Lung (tissue), 12 donors: ENCODE results near the gene COBL. TPM values are rescaled to one million over a fixed set of nuclear protein-coding genes. Genes with fewer than 3 reads are reported as not detected.

Experiments
- ATAC-seq: fragments of 200-7000 bp; cut with Tn5 transposase; one replicate; pipeline ENCODE4 v1.9.1; 2020; ENCODE audit warnings: moderate number of reproducible peaks; ENCODE audit not compliant: insufficient read depth, low FRiP score
- DNase-seq, 3 donors: peaks; one replicate each; pipeline ENCODE4 v3.0.0-alpha.2; 2013 to 2017
- H3K27ac ChIP-seq, 2 donors: one replicate each; pipeline ENCODE4 v1.5.1; 2013; ENCODE audit warnings: mild to moderate bottlenecking in 2 of 2, moderate library complexity in 2 of 2, control low read depth in 1 of 2, inconsistent platforms in 1 of 2, low read depth in 1 of 2, low read length in 1 of 2
- H3K27me3 ChIP-seq, 3 donors: one replicate each; pipeline ENCODE4 v1.5.1; 2013; ENCODE audit warnings: low read length in 2 of 3; ENCODE audit not compliant: control insufficient read depth in 3 of 3, insufficient read depth in 3 of 3
- H3K36me3 ChIP-seq, 4 donors: one replicate each; pipeline ENCODE4 v1.5.1; 2013; ENCODE audit warnings: low read length in 4 of 4, mild to moderate bottlenecking in 1 of 4, moderate library complexity in 1 of 4; ENCODE audit not compliant: control insufficient read depth in 4 of 4, insufficient read depth in 4 of 4
- H3K4me1 ChIP-seq, 5 donors: one replicate each; pipeline ENCODE4 v1.5.1; 2013; ENCODE audit warnings: low read length in 5 of 5, mild to moderate bottlenecking in 2 of 5, moderate library complexity in 1 of 5; ENCODE audit not compliant: control insufficient read depth in 5 of 5, insufficient read depth in 5 of 5
- H3K4me3 ChIP-seq: one replicate; pipeline ENCODE4 v1.5.1; 2013; ENCODE audit warnings: mild to moderate bottlenecking, control low read depth, moderate library complexity
- H3K9ac ChIP-seq, 2 donors: one replicate each; pipeline ENCODE4 v1.5.1; 2013; ENCODE audit warnings: low read length in 2 of 2, control low read depth in 1 of 2; ENCODE audit not compliant: insufficient read depth in 1 of 2
- H3K9me3 ChIP-seq, 4 donors: one replicate each; pipeline ENCODE4 v1.5.1; 2013; ENCODE audit warnings: low read length in 3 of 4, mild to moderate bottlenecking in 1 of 4, moderate library complexity in 1 of 4; ENCODE audit not compliant: control insufficient read depth in 4 of 4, insufficient read depth in 3 of 4
- CTCF ChIP-seq: IDR thresholded peaks from 2 replicates; pipeline ENCODE4 v1.5.1; 2012; ENCODE audit warnings: mild to moderate bottlenecking; ENCODE audit errors: control extremely low read depth, extremely low read depth
- WGBS, 2 donors: extraction: QIAGEN DNeasy Blood & Tissue Kit; methylation state at CpG; one replicate each; pipeline ENCODE4 v1.1.7; 2013; 5-methylcytosine and 5-hydroxymethylcytosine counted together
- polyA plus RNA-seq, 2 donors: library from polyadenylated mRNA; stranded (reverse); fragments of 200-250 nt; gene quantifications; one replicate each; pipeline ENCODE4 v1.2.1, GENCODE V29; 2013
- total RNA-seq, 2 donors: library from RNA; depleted of rRNA in 1 of 2; stranded (reverse); fragments of >200 nt in 1 of 2; gene quantifications; one replicate each; pipeline ENCODE4 v1.2.1, GENCODE V29; 2014 to 2021
- donor health status: control.
- donor health status: control.
- donor health status: Bipolar disorder and iron deficiency.
- donor health status: healthy.
- donor health status: DM: yes; HTN: yes; CAD: no.

COBL gene
- total and polyA plus RNA-seq, 4 donors, result 6.3 to 38.1 (median 15.0) TPM

- H3K36me3 ChIP-seq, result no peaks in the 10 kb centered on the region
- TF ChIP-seq CTCF, result no peak
- no peaks in the 10 kb centered on the region for H3K27me3 ChIP-seq
- no peaks in the 10 kb centered on the region for H3K4me1 ChIP-seq
- 97% methylated on average over 9 of the region's 9 CpGs for WGBS, 2 donors
- no peak overlapping the region for H3K9ac ChIP-seq
- H3K9me3 ChIP-seq, result no peaks in the 10 kb centered on the region
- DNase-seq, result no peak
- no peak overlapping the region for H3K27ac ChIP-seq
- no peak for ATAC-seq
- no peak overlapping the region for H3K4me3 ChIP-seq
These were observed 300.1 kb downstream of the COBL start for GRCh38 chr7:51016546-51016945.

GRCh38 chr7:51015581-51015980 is 301.0 kb downstream of the COBL start:
- DNase-seq, result no peak
- TF ChIP-seq CTCF, result no peak
- ATAC-seq, result no peak
- no peak overlapping the region for H3K27ac ChIP-seq
- H3K27me3 ChIP-seq, result no peaks in the 10 kb centered on the region
- no peaks in the 10 kb centered on the region for H3K9me3 ChIP-seq
- no peak overlapping the region for H3K9ac ChIP-seq
- H3K36me3 ChIP-seq, result no peaks in the 10 kb centered on the region
- H3K4me3 ChIP-seq, result no peak overlapping the region
- whole genome bisulfite sequencing, 2 donors, result 94 to 97% methylated on average over 11 of the region's 11 CpGs
- H3K4me1 ChIP-seq, result no peaks in the 10 kb centered on the region

GRCh38 chr7:51014811-51015210 is 301.8 kb downstream of the COBL start:
- 91 to 92% methylated on average over 16 of the region's 16 CpGs for WGBS, 2 donors
- no peaks in the 10 kb centered on the region for H3K9me3 ChIP-seq
- no peaks in the 10 kb centered on the region for H3K4me1 ChIP-seq
- DNase-seq (no peak), ATAC-seq (no peak)
- no peaks in the 10 kb centered on the region for H3K27me3 ChIP-seq
- H3K9ac ChIP-seq, result no peak overlapping the region
- H3K4me3 ChIP-seq, result no peak overlapping the region
- H3K27ac ChIP-seq, result no peak overlapping the region
- no peak for TF ChIP-seq CTCF
- H3K36me3 ChIP-seq, result no peaks in the 10 kb centered on the region

- Histone ChIP-seq H3K4me1 (no peaks in the 10 kb centered on the region), H3K27me3 (no peaks in the 10 kb centered on the region), H3K36me3 (no peaks in the 10 kb centered on the region), H3K9ac (no peak overlapping the region), H3K4me3 (no peak overlapping the region), H3K9me3 (no peaks in the 10 kb centered on the region), H3K27ac (no peak overlapping the region)
- TF ChIP-seq CTCF, result no peak
- DNase-seq (no peak), ATAC-seq (no peak)
- 82 to 85% methylated on average over 21 of the region's 21 CpGs for WGBS, 2 donors
These were observed 302.6 kb downstream of the COBL start for GRCh38 chr7:51013861-51014511.
